Measurements from ENCODE around the gene THSD4. TPM values are rescaled to one million over a fixed set of nuclear protein-coding genes. Genes with fewer than 3 reads are reported as not detected.
A peak's percentile ranks its signal among the peaks of the same experiment; 100 is the strongest.

The THSD4 gene
- total and polyA plus RNA-seq, 4 donors = 6.0 to 42.4 (median 18.5) TPM

- H3K4me3 ChIP-seq = no peak overlapping the region
- ATAC-seq (ENCODE audit: insufficient read depth, low FRiP score) (no peak), DNase-seq (no peak)
- peaks cover 0 to 2% (median 0%) of the 10 kb centered on the region in 4 donors for H3K9me3 ChIP-seq (ENCODE audit: control insufficient read depth in 4 of 4, insufficient read depth in 3 of 4, low read length in 3 of 4)
- H3K4me1 ChIP-seq (ENCODE audit: control insufficient read depth in 5 of 5, insufficient read depth in 5 of 5, low read length in 5 of 5) = peaks cover 0 to 38% (median 4%) of the 10 kb centered on the region in 5 donors
- H3K36me3 ChIP-seq (ENCODE audit: control insufficient read depth in 4 of 4, insufficient read depth in 4 of 4, low read length in 4 of 4) = no peaks in the 10 kb centered on the region
- H3K27me3 ChIP-seq (ENCODE audit: control insufficient read depth in 3 of 3, insufficient read depth in 3 of 3, low read length in 2 of 3) = no peaks in the 10 kb centered on the region
- H3K27ac ChIP-seq (ENCODE audit: low read depth in 1 of 2, low read length in 1 of 2) = no peak overlapping the region
- WGBS, 2 donors = 52 to 69% methylated on average over 5 of the region's 5 CpGs
- no peak overlapping the region for H3K9ac ChIP-seq (ENCODE audit: insufficient read depth in 1 of 2, low read length in 2 of 2)
- no peak for TF ChIP-seq CTCF (IDR thresholded peaks at IDR 0.05; ENCODE audit: control extremely low read depth, extremely low read depth)
Observed at GRCh38 chr15:71804226-71804625, 689.0 kb downstream of the THSD4 start.

- H3K36me3 ChIP-seq (ENCODE audit: control insufficient read depth in 4 of 4, insufficient read depth in 4 of 4, low read length in 4 of 4) = no peaks in the 10 kb centered on the region
- H3K4me1 ChIP-seq (ENCODE audit: control insufficient read depth in 5 of 5, insufficient read depth in 5 of 5, low read length in 5 of 5) = peaks cover 0 to 38% (median 4%) of the 10 kb centered on the region in 5 donors
- ATAC-seq (ENCODE audit: insufficient read depth, low FRiP score) (no peak), DNase-seq (peak in 2 of 3 donors; percentile 8 to 23)
- WGBS, 2 donors = 67 to 69% methylated on average over 6 of the region's 6 CpGs
- H3K9ac ChIP-seq (ENCODE audit: insufficient read depth in 1 of 2, low read length in 2 of 2) = no peak overlapping the region
- H3K4me3 ChIP-seq = no peak overlapping the region
- H3K27me3 ChIP-seq (ENCODE audit: control insufficient read depth in 3 of 3, insufficient read depth in 3 of 3, low read length in 2 of 3) = no peaks in the 10 kb centered on the region
- no peak overlapping the region for H3K27ac ChIP-seq (ENCODE audit: low read depth in 1 of 2, low read length in 1 of 2)
- TF ChIP-seq CTCF (IDR thresholded peaks at IDR 0.05; ENCODE audit: control extremely low read depth, extremely low read depth) = no peak
- peaks cover 0 to 2% (median 0%) of the 10 kb centered on the region in 4 donors for H3K9me3 ChIP-seq (ENCODE audit: control insufficient read depth in 4 of 4, insufficient read depth in 3 of 4, low read length in 3 of 4)
Observed at GRCh38 chr15:71804695-71805470, 689.6 kb downstream of the THSD4 start.

GRCh38 chr15:71806452-71806931, 691.2 kb downstream of the THSD4 start:
- no peak for TF ChIP-seq CTCF (IDR thresholded peaks at IDR 0.05; ENCODE audit: control extremely low read depth, extremely low read depth)
- H3K27me3 ChIP-seq (ENCODE audit: control insufficient read depth in 3 of 3, insufficient read depth in 3 of 3, low read length in 2 of 3) = no peaks in the 10 kb centered on the region
- no peaks in the 10 kb centered on the region for H3K36me3 ChIP-seq (ENCODE audit: control insufficient read depth in 4 of 4, insufficient read depth in 4 of 4, low read length in 4 of 4)
- 73 to 82% methylated on average over 7 of the region's 7 CpGs for WGBS, 2 donors
- H3K4me1 ChIP-seq (ENCODE audit: control insufficient read depth in 5 of 5, insufficient read depth in 5 of 5, low read length in 5 of 5) = peaks cover 0 to 33% (median 4%) of the 10 kb centered on the region in 5 donors
- H3K9ac ChIP-seq (ENCODE audit: insufficient read depth in 1 of 2, low read length in 2 of 2) = no peak overlapping the region
- H3K27ac ChIP-seq (ENCODE audit: low read depth in 1 of 2, low read length in 1 of 2) = no peak overlapping the region
- ATAC-seq (ENCODE audit: insufficient read depth, low FRiP score) (no peak), DNase-seq (peak; percentile 70 to 77 (median 72))
- peaks cover 0 to 2% (median 0%) of the 10 kb centered on the region in 4 donors for H3K9me3 ChIP-seq (ENCODE audit: control insufficient read depth in 4 of 4, insufficient read depth in 3 of 4, low read length in 3 of 4)
- no peak overlapping the region for H3K4me3 ChIP-seq

All from lung (tissue), 12 donors.